PFSK-1 (cell line): ENCODE measurements around the gene PLAC1.

Experiments
- FOXP2 ChIP-seq: optimal IDR thresholded peaks from 2 replicates; pipeline ENCODE3; 2011; ENCODE audit warnings: borderline replicate concordance, control low read depth, inconsistent platforms; ENCODE audit not compliant: insufficient read depth; ENCODE audit errors: extremely low read length, extremely low read depth
- POLR2AphosphoS5 ChIP-seq: IDR thresholded peaks from 2 replicates; pipeline ENCODE4 v1.6.1; 2012; ENCODE audit warnings: low read depth, mild to moderate bottlenecking, control low read depth, low read length, moderate library complexity
- SIN3A ChIP-seq: IDR thresholded peaks from 2 replicates; pipeline ENCODE4 v1.6.1; 2012; ENCODE audit warnings: mild to moderate bottlenecking, low read length, moderate library complexity, borderline replicate concordance; ENCODE audit not compliant: insufficient read depth
- TAF1 ChIP-seq: IDR thresholded peaks from 2 replicates; pipeline ENCODE4 v1.6.1; 2012; ENCODE audit warnings: low read length, control low read depth, borderline replicate concordance; ENCODE audit not compliant: insufficient read depth
- TF ChIP-seq, protein P1 (sequence below), 2 experiments: IDR thresholded peaks; 2 replicates each; pipeline versions ENCODE4 v1.6.1 to v1.8.0; 2011 to 2012; ENCODE audit warnings: low read depth in 2 of 2, low read length in 2 of 2, control low read depth in 1 of 2, inconsistent platforms in 1 of 2, mild to moderate bottlenecking in 1 of 2, moderate library complexity in 1 of 2; ENCODE audit not compliant: insufficient read depth in 1 of 2

PLAC1 gene

DNA sequence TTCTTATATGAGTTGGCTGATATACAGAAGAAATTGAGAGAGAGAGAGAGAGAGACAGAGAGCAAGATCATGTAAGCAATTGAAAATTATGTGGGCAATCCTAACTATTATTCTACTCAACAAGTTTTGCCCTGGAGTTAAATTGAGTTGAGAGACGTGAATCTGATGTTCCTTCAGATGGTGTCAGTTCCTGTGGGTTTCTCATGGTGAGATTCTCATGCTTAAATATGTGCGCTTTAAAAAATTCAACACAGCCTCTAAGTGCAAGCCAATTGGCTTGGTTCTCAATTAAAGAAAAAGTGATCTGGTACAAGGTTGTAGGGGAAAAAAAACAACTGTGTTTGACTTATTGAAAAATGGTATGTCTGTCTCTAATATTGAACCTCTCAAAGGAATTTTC lies 35.4 kb upstream of the PLAC1 start:
- TF ChIP-seq FOXP2, result no peak
- TF ChIP-seq, protein P1, sequence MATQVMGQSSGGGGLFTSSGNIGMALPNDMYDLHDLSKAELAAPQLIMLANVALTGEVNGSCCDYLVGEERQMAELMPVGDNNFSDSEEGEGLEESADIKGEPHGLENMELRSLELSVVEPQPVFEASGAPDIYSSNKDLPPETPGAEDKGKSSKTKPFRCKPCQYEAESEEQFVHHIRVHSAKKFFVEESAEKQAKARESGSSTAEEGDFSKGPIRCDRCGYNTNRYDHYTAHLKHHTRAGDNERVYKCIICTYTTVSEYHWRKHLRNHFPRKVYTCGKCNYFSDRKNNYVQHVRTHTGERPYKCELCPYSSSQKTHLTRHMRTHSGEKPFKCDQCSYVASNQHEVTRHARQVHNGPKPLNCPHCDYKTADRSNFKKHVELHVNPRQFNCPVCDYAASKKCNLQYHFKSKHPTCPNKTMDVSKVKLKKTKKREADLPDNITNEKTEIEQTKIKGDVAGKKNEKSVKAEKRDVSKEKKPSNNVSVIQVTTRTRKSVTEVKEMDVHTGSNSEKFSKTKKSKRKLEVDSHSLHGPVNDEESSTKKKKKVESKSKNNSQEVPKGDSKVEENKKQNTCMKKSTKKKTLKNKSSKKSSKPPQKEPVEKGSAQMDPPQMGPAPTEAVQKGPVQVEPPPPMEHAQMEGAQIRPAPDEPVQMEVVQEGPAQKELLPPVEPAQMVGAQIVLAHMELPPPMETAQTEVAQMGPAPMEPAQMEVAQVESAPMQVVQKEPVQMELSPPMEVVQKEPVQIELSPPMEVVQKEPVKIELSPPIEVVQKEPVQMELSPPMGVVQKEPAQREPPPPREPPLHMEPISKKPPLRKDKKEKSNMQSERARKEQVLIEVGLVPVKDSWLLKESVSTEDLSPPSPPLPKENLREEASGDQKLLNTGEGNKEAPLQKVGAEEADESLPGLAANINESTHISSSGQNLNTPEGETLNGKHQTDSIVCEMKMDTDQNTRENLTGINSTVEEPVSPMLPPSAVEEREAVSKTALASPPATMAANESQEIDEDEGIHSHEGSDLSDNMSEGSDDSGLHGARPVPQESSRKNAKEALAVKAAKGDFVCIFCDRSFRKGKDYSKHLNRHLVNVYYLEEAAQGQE (IDR thresholded peaks at IDR 0.05; ENCODE audit: insufficient read depth in 1 of 2, low read depth in 2 of 2, low read length in 2 of 2), result no peak
- TF ChIP-seq SIN3A, result no peak

DNA sequence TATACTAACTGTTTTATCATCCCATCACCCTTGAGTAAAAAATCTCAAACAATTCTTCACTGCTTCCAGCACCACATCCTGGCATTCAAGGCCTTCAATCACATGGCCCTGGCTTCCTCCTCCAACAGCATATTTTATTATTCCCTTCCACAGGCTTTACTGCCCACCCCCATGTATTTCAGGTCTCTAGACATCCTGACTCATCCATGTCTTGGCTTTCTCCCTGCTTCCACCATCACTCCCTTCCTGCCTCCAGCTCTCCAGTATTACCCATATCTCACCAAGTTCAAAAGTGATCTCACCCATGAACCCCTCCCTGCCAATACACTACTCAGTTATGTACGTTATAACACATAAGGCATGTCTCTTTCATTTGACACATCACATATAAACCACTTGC lies 34.7 kb upstream of the PLAC1 start:
- TF ChIP-seq, protein P1 (IDR thresholded peaks at IDR 0.05; ENCODE audit: insufficient read depth in 1 of 2, low read depth in 2 of 2, low read length in 2 of 2), result no peak
- TF ChIP-seq FOXP2, result no peak
- no peak for TF ChIP-seq TAF1
- TF ChIP-seq SIN3A, result no peak
- TF ChIP-seq POLR2AphosphoS5, result no peak

DNA sequence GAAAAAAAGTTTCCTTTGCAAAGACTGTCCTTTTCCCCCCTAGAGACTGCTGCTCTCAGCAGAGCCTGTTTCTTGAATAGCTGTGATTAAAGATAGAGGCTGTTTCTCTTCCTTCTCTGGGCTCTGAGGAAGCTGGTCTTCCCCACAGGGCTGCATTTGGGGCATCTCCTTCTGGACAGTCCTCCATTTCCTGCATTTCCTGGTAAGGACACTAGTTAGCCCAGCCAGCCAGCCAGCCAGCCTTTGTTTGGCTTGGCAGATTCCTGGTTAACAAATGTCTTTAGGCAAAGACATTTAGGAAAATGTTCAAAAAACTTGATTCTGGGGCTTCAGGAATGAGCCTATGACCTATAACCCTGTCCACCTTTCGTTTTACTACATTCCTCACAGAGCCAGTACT lies 34.0 kb upstream of the PLAC1 start:
- TF ChIP-seq SIN3A (no peak), POLR2AphosphoS5 (no peak), TAF1 (no peak), FOXP2 (no peak)
- TF ChIP-seq, protein P1 (IDR thresholded peaks at IDR 0.05; ENCODE audit: insufficient read depth in 1 of 2, low read depth in 2 of 2, low read length in 2 of 2), result no peak

DNA sequence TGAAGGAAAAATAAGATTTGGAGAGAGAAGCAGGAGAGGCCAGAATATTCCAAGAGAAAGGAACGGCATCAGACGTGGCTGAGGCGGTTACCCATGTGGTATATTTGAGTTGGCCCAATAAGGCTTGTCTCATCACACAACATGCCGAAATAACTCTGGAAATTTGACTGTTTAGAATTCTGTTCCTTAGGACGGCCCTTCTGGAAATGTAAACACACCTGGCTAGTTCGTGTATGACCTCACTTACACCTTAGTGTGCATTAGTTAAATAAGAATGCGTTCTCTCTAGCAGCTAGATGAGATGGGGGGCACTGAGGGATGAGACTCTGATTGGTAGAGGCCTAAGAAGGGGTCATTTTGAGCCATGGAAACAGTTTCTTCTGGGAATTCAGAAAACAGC lies 33.2 kb upstream of the PLAC1 start:
- no peak for TF ChIP-seq SIN3A
- no peak for TF ChIP-seq TAF1
- no peak for TF ChIP-seq POLR2AphosphoS5
- TF ChIP-seq, protein P1 (IDR thresholded peaks at IDR 0.05; ENCODE audit: insufficient read depth in 1 of 2, low read depth in 2 of 2, low read length in 2 of 2), result no peak
- TF ChIP-seq FOXP2, result no peak

DNA sequence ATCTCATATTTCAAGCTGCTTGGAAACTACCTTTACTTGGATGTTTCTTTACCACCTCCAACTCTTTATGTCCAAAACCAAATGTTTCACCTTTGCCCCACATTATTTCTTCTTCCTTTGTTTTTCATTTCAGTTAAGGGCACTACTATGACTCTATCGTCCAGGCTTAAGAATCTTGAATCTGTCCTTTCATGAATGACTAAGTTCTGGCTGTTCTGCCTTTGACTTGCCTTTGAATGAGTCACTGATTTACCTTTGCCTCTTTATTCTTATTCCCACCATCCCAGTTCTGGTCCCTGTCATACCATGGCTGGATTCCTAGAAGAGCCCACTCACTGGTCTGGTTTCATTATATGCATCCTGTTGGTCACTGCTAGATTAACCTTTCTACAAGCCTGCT lies 30.6 kb upstream of the PLAC1 start:
- TF ChIP-seq SIN3A (no peak), POLR2AphosphoS5 (no peak), FOXP2 (no peak), TAF1 (no peak)
- TF ChIP-seq, protein P1 (IDR thresholded peaks at IDR 0.05; ENCODE audit: insufficient read depth in 1 of 2, low read depth in 2 of 2, low read length in 2 of 2), result no peak
